GM08714 (cell line): ENCODE measurements around the gene OXCT1.

Experiments
- H3K4me3 ChIP-seq: fragments of 200-500 bp; sonication (Bioruptor generic); 2 replicates; pipeline ENCODE4 v1.5.1; 2014; ENCODE audit warnings: mild to moderate bottlenecking, low read length, inconsistent platforms
- ZNF274 ChIP-seq: IDR thresholded peaks from 2 replicates; pipeline ENCODE4 v1.6.1; 2012; ENCODE audit warnings: mild to moderate bottlenecking, low read depth, low read length

OXCT1 gene

GRCh38 chr5:41789434-41789833 is 80.8 kb downstream of the OXCT1 start:
- no peak for TF ChIP-seq ZNF274
- no peak overlapping the region for H3K4me3 ChIP-seq

DNA sequence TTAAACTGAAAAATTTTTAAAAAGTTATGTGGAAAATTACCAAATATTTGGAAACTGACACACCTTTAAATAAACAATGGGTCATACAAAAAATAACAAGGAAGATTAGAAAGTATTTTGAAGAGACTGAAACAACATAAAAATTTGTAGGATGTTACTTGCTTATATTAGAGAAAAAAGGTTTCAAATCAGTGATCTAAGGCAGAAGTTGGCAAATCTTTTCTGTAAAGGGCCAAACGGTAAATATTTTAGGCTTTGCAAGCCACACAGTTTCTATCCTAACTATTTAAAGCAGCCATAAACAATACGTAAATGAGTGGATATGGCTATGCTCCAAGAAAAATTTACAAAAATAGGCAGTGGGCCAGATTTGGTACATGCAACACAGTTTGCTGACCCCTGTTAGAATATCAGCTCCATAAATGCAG is 81.3 kb downstream of the OXCT1 start:
- no peak overlapping the region for H3K4me3 ChIP-seq

DNA sequence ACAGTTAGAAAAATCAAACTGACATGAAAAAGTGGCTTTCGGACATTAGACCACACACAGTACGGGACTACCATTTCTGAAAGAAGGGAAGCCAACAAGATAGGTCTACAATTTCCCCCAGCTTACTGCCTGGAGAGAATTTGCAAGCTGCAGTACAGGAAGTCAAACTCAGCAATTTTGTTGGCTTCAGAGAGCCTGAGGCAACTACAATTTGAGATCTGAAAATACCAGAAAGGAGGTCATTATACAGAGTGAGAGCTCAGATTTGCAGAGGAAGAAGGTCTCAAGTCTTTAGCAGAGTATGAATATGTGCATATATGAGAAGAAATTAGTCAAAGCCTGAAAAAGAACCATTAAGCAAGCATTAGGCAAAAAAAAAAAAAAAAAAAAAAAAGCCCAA is 83.0 kb downstream of the OXCT1 start:
- H3K4me3 ChIP-seq, result no peak overlapping the region
- no peak for TF ChIP-seq ZNF274

More for the DNA sequence above, 81.3 kb downstream of the OXCT1 start:
- no peak for TF ChIP-seq ZNF274

DNA sequence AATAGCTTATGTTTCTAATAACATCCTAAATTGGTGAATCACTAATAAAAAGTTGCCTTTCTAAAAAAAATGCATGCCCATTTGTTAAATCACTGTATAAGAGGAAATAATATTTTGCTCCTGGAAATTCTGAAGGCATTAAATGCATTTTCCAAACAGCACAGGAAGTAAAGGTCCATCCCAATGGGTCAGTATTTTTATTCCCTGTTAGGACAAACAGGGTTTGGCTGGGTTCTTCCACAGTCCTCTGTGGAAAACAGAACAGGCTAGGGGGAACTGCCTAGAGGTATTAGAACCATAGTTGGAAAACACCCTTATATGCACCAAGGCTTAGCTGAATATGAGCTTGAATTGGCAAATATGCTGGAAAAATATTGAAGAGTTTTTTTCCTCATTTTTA is 85.2 kb downstream of the OXCT1 start:
- H3K4me3 ChIP-seq, result no peak overlapping the region
- no peak for TF ChIP-seq ZNF274

DNA sequence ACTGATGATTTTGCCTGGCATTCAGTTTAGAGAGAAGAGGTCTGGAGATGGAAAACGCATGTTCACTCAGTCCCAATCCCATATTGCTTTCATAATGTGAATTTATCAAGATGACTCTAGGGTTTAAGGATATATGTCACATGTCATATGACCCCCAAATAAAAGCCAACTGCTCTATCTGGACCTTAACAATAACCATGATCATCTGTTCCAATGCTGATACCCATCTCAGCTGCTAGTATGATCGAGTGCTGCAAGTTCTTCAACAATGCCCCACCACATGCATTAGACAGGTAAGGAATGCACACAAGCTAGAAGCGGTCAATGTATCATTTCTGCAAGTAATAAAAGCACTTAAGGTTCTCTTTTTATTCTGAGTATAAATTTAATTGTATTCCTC is 91.8 kb downstream of the OXCT1 start:
- no peak overlapping the region for H3K4me3 ChIP-seq
- TF ChIP-seq ZNF274, result no peak

DNA sequence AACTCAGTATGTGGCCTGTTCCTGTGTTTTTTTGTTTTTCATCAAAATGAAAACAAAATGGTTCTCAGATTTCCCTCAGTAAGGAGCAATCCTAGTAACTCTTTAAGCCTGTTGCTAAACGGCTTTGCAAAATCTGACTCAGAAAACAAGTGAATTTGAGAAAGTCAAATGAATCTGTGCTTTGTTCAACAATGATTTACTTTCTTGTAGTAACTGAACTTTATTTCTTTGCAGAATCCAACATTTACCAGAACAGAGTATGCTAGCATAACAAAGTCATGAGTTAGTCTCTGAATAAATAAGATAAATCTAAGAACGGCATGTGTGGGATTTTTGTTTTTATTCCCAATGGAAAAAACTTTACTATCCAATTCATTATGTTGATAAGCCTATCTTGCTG is 93.8 kb downstream of the OXCT1 start:
- TF ChIP-seq ZNF274, result no peak
- no peak overlapping the region for H3K4me3 ChIP-seq

GRCh38 chr5:41773799-41774198 is 96.4 kb downstream of the OXCT1 start:
- no peak overlapping the region for H3K4me3 ChIP-seq
- TF ChIP-seq ZNF274, result no peak

DNA sequence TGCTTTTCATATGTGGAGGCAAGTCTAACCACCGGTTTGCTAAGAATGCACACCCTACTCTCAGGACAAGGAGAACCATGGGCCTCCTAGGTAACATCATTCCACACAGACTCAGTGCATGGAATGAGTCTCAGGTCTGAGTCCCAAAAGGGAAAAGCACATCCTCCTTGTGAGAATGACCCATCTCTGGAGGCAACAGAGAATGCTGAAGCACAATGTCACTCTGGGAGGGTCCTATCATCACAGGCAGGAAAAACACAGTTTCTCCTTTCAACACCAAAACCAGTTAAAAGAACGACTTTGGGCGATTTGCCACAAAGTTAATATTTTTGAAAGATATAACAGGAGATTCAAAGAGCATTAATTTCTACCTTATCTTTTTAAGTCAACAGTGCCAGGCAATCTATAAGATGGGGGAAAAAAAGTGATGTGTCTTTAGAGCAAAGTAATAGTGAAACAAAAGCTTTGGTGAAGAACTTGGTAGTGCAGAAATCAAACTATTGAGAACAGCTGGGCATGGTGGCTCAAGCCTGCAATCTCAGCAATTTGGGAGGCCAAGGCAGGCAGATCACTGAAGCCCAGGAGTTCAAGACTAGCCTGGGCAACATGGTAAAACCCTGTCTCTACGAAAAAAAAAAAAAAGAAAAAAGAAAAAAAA is 97.3 kb downstream of the OXCT1 start:
- H3K4me3 ChIP-seq, result no peak overlapping the region
- no peak for TF ChIP-seq ZNF274

DNA sequence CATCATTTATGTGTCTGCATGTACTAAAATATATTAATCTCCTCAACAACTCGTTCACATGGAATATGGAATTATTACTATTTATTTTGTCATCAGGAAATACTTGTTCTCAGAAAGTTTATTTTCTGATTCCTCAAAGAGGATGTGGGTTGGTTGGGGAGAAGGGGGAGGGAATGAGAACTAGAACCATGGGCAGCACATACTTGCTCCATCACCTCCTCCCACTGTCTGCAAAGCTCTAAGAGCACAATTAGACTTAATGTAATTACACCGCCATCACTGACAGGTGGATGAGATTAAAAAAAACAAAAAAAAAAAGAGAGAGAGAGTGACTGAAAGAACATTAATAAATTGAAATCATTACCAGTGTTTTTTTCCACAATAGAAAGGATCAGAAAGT is 98.2 kb downstream of the OXCT1 start:
- no peak for TF ChIP-seq ZNF274
- H3K4me3 ChIP-seq, result no peak overlapping the region

GRCh38 chr5:41770799-41771198 is 99.4 kb downstream of the OXCT1 start:
- no peak overlapping the region for H3K4me3 ChIP-seq
- TF ChIP-seq ZNF274, result no peak

GRCh38 chr5:41768692-41769091 is 101.5 kb downstream of the OXCT1 start:
- no peak overlapping the region for H3K4me3 ChIP-seq
- TF ChIP-seq ZNF274, result no peak

- H3K4me3 ChIP-seq, result no peak overlapping the region
- TF ChIP-seq ZNF274, result no peak
Measured at GRCh38 chr5:41764650-41765049, 105.6 kb downstream of the OXCT1 start.

DNA sequence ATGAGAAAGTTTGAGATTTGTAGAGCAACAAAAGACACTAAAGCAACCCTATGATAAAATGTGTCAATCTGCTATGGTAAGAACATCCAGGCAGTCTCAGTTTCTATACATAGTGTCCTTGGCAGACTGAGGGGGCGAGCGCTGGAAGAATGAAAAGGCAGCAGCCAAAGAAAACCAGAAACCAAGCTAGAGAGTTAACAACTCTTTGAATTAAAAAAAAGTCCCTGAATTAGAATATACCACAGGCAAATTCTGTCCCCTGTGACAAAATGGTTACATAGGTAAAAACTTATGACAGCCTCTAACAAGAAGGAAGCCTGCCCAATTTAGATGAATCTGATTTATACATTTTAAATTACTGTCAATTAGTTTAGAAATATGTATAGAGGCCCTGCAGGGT is 106.7 kb downstream of the OXCT1 start:
- H3K4me3 ChIP-seq, result no peak overlapping the region
- no peak for TF ChIP-seq ZNF274

- no peak overlapping the region for H3K4me3 ChIP-seq
Measured at GRCh38 chr5:41763081-41763480, 107.1 kb downstream of the OXCT1 start.

DNA sequence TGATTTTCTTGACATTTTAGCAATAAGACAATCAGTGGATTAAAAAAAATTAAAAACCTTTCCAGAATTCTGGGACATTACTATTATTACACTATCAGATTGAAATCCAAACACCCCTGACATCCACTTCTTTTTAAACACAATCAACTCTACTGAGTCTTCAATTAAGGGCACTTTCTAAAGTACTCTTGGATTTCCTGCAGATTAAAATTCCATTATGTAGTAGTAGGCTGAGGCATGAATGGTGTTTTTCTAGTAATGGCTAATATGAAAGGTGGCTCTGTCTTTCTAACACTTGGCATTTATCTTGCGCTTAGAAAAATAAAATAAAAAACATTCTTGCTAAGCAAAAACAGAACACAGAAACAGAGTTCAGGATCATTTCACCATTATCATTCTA is 107.8 kb downstream of the OXCT1 start:
- no peak overlapping the region for H3K4me3 ChIP-seq
- TF ChIP-seq ZNF274, result no peak

More at GRCh38 chr5:41763081-41763480, 107.1 kb downstream of the OXCT1 start:
- no peak for TF ChIP-seq ZNF274

DNA sequence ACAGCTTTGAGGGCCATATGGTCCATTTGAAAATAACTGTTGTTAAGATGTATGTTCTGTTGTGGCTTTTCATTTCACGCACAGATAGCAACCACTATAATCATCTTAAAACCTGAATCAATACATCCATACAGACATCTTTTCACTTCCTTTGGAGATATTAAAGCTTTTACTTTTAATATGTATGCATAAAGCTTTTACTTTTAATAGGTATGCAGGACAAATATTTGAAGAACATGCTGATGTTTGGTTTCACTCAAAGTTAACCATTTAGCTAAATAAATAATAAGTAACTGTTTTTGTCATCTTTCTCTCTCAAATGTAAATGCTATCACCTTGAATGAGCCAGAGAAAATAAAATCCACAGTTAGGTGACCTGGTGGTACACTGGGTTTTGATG is 108.6 kb downstream of the OXCT1 start:
- TF ChIP-seq ZNF274, result no peak

More for the DNA sequence above, 108.6 kb downstream of the OXCT1 start:
- H3K4me3 ChIP-seq, result no peak overlapping the region
